ENCODE measurements around the gene ZNF620.

- no peak for TF ChIP-seq CTCF (IDR thresholded peaks at IDR 0.05)
- TF ChIP-seq POLR2A (IDR thresholded peaks at IDR 0.05; ENCODE audit: low read depth), result no peak
- TF ChIP-seq POLR2AphosphoS5 (IDR thresholded peaks at IDR 0.05), result no peak
- TF ChIP-seq EP300 (IDR thresholded peaks at IDR 0.05), result no peak
These were observed 26.4 kb downstream of the ZNF620 start for GRCh38 chr3:40532252-40532651.
